ENCODE results near the gene MICALL2. TPM values are rescaled to one million over a fixed set of nuclear protein-coding genes. Genes with fewer than 3 reads are reported as not detected.

Gene MICALL2
- total RNA-seq, 2 donors from 2014 or later = 62.8 to 117 TPM

DNA sequence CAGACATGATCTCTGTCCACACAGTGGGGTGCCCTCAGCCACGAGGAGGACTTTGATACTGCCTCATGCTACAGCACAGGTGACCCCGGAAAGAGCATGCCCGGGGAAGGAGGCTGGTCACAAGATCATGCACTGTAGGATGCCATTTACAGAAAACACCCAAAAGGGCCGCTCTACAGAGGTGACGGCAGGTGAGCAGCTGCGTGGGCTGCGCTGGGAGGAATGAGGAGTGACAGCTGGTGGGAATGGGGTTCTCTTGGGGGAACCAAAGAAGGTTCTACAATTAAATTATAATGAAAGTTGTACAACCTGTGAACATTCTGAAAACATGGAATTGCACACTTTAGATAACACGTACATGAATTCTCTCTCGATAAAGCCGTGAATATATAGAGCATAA lies 33.0 kb upstream of the MICALL2 start:
- Histone ChIP-seq H3K9ac (ENCODE audit: low read depth in 2 of 2, low read length in 2 of 2) (no peak overlapping the region), H3K27ac (no peak overlapping the region), H3K9me3 (no peaks in the 10 kb centered on the region), H3K4me3 (no peak overlapping the region), H3K36me3 (peaks cover 21% of the 10 kb centered on the region), H3K27me3 (no peaks in the 10 kb centered on the region), H3K4me1 (no peaks in the 10 kb centered on the region)
- intact Hi-C loops (cut with DNase I) = no loop called here
- TF ChIP-seq, protein P1, sequence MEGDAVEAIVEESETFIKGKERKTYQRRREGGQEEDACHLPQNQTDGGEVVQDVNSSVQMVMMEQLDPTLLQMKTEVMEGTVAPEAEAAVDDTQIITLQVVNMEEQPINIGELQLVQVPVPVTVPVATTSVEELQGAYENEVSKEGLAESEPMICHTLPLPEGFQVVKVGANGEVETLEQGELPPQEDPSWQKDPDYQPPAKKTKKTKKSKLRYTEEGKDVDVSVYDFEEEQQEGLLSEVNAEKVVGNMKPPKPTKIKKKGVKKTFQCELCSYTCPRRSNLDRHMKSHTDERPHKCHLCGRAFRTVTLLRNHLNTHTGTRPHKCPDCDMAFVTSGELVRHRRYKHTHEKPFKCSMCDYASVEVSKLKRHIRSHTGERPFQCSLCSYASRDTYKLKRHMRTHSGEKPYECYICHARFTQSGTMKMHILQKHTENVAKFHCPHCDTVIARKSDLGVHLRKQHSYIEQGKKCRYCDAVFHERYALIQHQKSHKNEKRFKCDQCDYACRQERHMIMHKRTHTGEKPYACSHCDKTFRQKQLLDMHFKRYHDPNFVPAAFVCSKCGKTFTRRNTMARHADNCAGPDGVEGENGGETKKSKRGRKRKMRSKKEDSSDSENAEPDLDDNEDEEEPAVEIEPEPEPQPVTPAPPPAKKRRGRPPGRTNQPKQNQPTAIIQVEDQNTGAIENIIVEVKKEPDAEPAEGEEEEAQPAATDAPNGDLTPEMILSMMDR (IDR thresholded peaks at IDR 0.05) = no peak
- DNase-seq = no peak

DNA sequence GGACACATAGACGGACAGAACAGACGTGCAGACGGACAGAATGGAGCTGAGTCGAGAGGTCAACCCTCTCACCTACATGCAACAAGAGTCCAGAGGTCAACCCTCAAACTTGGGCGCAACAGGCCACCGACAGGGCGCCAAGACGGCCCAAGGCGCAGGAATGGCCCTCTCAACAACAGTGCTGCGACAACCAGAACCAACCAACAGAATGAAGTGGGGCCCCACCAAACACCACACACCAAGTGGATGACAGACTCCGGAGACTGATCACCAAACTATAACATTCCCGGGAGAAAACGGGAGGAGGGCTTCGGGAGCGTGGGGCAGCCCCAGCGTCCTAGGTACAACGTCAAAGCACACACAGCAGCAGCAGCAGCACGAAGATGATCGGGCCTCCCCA lies 31.6 kb upstream of the MICALL2 start:
- H3K9ac ChIP-seq (ENCODE audit: low read depth in 2 of 2, low read length in 2 of 2) = no peak overlapping the region
- no peak overlapping the region for H3K27ac ChIP-seq
- H3K9me3 ChIP-seq = no peaks in the 10 kb centered on the region
- intact Hi-C loops (cut with DNase I) = no loop called here
- no peak for DNase-seq
- H3K4me1 ChIP-seq = no peaks in the 10 kb centered on the region
- H3K4me3 ChIP-seq = no peak overlapping the region
- TF ChIP-seq, protein P1 (IDR thresholded peaks at IDR 0.05) = no peak
- H3K36me3 ChIP-seq = peaks cover 21% of the 10 kb centered on the region
- H3K27me3 ChIP-seq = no peaks in the 10 kb centered on the region

DNA sequence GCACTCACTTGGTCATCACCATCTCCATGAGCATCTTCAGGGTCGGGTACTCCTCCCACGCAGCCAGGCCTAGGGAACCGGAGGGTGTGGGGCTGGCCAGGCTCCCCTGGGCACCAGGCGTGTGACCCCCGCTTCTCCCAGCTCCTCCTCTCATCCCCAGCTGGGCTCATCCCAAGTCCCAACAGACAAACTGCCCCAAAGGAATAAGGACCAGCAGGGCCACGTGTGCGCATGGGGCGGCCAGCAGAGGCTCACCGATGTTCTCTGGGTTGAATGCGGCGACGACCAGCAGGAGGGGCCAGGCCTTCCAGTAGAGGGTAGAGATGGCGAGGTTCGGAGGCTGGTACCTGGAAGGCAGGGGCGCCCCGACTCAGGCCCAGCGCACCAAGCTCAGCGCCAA lies 30.1 kb upstream of the MICALL2 start:
- intact Hi-C loops (cut with DNase I) = no loop called here
- TF ChIP-seq, protein P1 (IDR thresholded peaks at IDR 0.05) = no peak
- Histone ChIP-seq H3K27me3 (no peaks in the 10 kb centered on the region), H3K4me3 (no peak overlapping the region), H3K27ac (no peak overlapping the region), H3K9me3 (no peaks in the 10 kb centered on the region), H3K36me3 (peaks cover 20% of the 10 kb centered on the region), H3K9ac (ENCODE audit: low read depth in 2 of 2, low read length in 2 of 2) (no peak overlapping the region), H3K4me1 (no peaks in the 10 kb centered on the region)
- no peak for DNase-seq

DNA sequence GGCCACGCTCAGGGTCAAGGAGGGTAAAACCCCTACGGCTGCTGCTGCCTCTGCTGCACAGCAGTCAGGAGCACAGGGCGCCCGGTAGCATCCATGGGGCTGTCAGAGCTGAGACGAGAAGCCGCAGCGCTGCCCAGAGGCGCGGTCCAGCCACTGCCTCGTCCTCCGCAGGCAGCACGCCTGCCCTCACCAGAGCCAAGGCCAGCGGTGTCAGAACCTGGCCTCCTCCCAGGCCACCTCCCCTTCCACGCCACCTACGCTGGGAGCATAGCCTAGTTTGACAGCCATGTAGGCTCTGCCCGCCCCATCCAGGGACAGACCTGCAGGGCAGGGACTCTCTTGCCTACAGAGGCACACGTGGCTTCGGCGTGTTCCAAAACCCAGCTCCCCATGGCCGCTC lies 28.7 kb upstream of the MICALL2 start:
- TF ChIP-seq, protein P1 (IDR thresholded peaks at IDR 0.05) = no peak
- Histone ChIP-seq H3K9ac (ENCODE audit: low read depth in 2 of 2, low read length in 2 of 2) (no peak overlapping the region), H3K36me3 (peaks cover 17% of the 10 kb centered on the region), H3K4me3 (no peak overlapping the region), H3K27me3 (no peaks in the 10 kb centered on the region), H3K4me1 (no peaks in the 10 kb centered on the region), H3K9me3 (no peaks in the 10 kb centered on the region), H3K27ac (no peak overlapping the region)
- DNase-seq = no peak
- intact Hi-C loops (cut with DNase I) = no loop called here

DNA sequence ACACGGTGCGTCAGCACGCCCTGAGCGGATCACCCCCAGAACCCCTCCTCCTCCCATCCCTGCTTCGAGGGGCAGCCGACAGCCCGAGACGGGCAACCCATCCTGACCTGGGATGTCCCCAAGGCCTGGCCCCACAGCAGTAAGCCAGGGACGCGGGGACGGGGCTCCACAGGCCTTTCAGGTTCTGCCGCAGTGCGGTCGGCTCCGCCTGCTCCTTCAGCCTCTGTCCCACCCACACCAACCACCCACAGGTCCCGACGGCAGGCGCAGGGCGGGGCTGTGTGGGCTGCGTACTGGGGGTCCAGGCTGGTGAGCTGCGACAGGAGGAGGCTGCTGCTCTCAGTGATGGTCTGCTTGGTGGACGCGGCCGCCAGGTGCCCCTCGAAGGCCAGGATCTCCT lies 28.2 kb upstream of the MICALL2 start:
- intact Hi-C loops (cut with DNase I) = no loop called here
- TF ChIP-seq, protein P1 (IDR thresholded peaks at IDR 0.05) = no peak
- H3K9ac ChIP-seq (ENCODE audit: low read depth in 2 of 2, low read length in 2 of 2) = no peak overlapping the region
- H3K4me1 ChIP-seq = no peaks in the 10 kb centered on the region
- H3K36me3 ChIP-seq = peaks cover 17% of the 10 kb centered on the region
- H3K27ac ChIP-seq = no peak overlapping the region
- no peaks in the 10 kb centered on the region for H3K9me3 ChIP-seq
- no peak overlapping the region for H3K4me3 ChIP-seq
- no peaks in the 10 kb centered on the region for H3K27me3 ChIP-seq
- DNase-seq = no peak

DNA sequence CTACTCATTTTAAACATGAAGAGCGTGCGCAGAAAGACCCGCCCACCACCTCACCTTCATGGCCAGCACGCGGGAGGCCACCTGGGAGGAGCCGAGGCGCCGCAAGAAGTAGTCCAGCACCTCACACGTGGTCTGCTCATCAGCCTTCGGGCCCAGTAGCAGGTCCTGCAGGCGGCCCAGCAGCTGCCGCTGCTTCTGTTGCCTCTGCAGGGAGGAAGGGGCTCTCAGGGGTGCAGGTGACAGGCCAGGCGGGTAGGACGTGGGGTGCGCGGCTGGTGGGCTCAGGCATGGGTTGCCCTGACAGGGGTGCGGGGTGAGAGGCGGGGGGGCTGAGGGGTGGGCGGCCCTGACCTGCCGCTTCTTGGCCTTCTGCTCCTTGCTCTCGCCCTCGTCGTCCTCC lies 27.3 kb upstream of the MICALL2 start:
- no peaks in the 10 kb centered on the region for H3K9me3 ChIP-seq
- no peak overlapping the region for H3K9ac ChIP-seq (ENCODE audit: low read depth in 2 of 2, low read length in 2 of 2)
- intact Hi-C loops (cut with DNase I) = no loop called here
- peaks cover 17% of the 10 kb centered on the region for H3K36me3 ChIP-seq
- no peaks in the 10 kb centered on the region for H3K27me3 ChIP-seq
- H3K4me1 ChIP-seq = no peaks in the 10 kb centered on the region
- TF ChIP-seq, protein P1 (IDR thresholded peaks at IDR 0.05) = no peak
- no peak for DNase-seq
- H3K27ac ChIP-seq = no peak overlapping the region
- no peak overlapping the region for H3K4me3 ChIP-seq

Data from colonic mucosa (tissue), 4 donors.